ENCODE measurements around the gene NTM. TPM values are rescaled to one million over a fixed set of nuclear protein-coding genes. Genes with fewer than 3 reads are reported as not detected.

The NTM gene
- total RNA-seq, 1 experiment from 2014 or later, result 16.4 TPM

- H3K4me3 Mint-ChIP-seq, result no peak overlapping the region
- TF ChIP-seq FOXP1 (CRISPR knock-in tag; IDR thresholded peaks at IDR 0.05; ENCODE audit: borderline replicate concordance) (no peak), HMGA2 (CRISPR knock-in tag; IDR thresholded peaks at IDR 0.05) (no peak)
- ChIA-PET POLR2A (no interaction called here), CTCF (no interaction called here)
- H3K9me3 Mint-ChIP-seq, result peaks cover 11% of the 10 kb centered on the region; the same call in 1 of the 2 replicates
- ATAC-seq, result no peak
- H3K36me3 Mint-ChIP-seq, result no peaks in the 10 kb centered on the region
- no peaks in the 10 kb centered on the region for H3K27me3 Mint-ChIP-seq (ENCODE audit: low read depth)
- no peak overlapping the region for H3K27ac Mint-ChIP-seq
- peaks cover 17% of the 10 kb centered on the region for H3K4me1 Mint-ChIP-seq
- no peak for DNase-seq (ENCODE audit: low spot score)
Measured at GRCh38 chr11:132075447-132075846, 705.0 kb downstream of the NTM start.

- DNase-seq (ENCODE audit: low spot score), result no peak
- Mint-ChIP-seq H3K36me3 (peaks cover 7% of the 10 kb centered on the region; the same call in 1 of the 2 replicates), H3K4me3 (no peak overlapping the region), H3K9me3 (peaks cover 24% of the 10 kb centered on the region), H3K27ac (no peak overlapping the region), H3K27me3 (ENCODE audit: low read depth) (no peaks in the 10 kb centered on the region), H3K4me1 (peaks cover 5% of the 10 kb centered on the region)
- TF ChIP-seq ZNF138 (CRISPR knock-in tag; conservative IDR thresholded peaks at IDR 0.05), result no peak
- TF ChIP-seq ZNF671 (CRISPR knock-in tag; IDR thresholded peaks at IDR 0.05), result no peak
- TF ChIP-seq, protein P1, sequence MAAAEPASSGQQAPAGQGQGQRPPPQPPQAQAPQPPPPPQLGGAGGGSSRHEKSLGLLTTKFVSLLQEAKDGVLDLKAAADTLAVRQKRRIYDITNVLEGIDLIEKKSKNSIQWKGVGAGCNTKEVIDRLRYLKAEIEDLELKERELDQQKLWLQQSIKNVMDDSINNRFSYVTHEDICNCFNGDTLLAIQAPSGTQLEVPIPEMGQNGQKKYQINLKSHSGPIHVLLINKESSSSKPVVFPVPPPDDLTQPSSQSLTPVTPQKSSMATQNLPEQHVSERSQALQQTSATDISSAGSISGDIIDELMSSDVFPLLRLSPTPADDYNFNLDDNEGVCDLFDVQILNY (CRISPR knock-in tag; IDR thresholded peaks at IDR 0.05), result no peak
- no peak for TF ChIP-seq ZSCAN18 (CRISPR knock-in tag; IDR thresholded peaks at IDR 0.05)
- TF ChIP-seq MYBL2 (CRISPR knock-in tag; IDR thresholded peaks at IDR 0.05), result no peak
- TF ChIP-seq, protein P2, sequence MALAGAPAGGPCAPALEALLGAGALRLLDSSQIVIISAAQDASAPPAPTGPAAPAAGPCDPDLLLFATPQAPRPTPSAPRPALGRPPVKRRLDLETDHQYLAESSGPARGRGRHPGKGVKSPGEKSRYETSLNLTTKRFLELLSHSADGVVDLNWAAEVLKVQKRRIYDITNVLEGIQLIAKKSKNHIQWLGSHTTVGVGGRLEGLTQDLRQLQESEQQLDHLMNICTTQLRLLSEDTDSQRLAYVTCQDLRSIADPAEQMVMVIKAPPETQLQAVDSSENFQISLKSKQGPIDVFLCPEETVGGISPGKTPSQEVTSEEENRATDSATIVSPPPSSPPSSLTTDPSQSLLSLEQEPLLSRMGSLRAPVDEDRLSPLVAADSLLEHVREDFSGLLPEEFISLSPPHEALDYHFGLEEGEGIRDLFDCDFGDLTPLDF (CRISPR knock-in tag; IDR thresholded peaks at IDR 0.05), result no peak
- TF ChIP-seq, protein P3, sequence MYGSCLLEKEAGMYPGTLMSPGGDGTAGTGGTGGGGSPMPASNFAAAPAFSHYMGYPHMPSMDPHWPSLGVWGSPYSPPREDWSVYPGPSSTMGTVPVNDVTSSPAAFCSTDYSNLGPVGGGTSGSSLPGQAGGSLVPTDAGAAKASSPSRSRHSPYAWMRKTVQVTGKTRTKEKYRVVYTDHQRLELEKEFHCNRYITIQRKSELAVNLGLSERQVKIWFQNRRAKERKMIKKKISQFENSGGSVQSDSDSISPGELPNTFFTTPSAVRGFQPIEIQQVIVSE (CRISPR knock-in tag; IDR thresholded peaks at IDR 0.05; ENCODE audit: borderline replicate concordance), result no peak
- TF ChIP-seq ZNF396 (CRISPR knock-in tag; IDR thresholded peaks at IDR 0.05; ENCODE audit: borderline replicate concordance), result no peak
- TF ChIP-seq, protein P4, sequence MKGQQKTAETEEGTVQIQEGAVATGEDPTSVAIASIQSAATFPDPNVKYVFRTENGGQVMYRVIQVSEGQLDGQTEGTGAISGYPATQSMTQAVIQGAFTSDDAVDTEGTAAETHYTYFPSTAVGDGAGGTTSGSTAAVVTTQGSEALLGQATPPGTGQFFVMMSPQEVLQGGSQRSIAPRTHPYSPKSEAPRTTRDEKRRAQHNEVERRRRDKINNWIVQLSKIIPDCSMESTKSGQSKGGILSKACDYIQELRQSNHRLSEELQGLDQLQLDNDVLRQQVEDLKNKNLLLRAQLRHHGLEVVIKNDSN (CRISPR knock-in tag; IDR thresholded peaks at IDR 0.05), result no peak
- TF ChIP-seq HMGA2 (CRISPR knock-in tag; IDR thresholded peaks at IDR 0.05), result no peak
- no peak for TF ChIP-seq ZNF232 (CRISPR knock-in tag; IDR thresholded peaks at IDR 0.05)
- TF ChIP-seq FOXP4 (CRISPR knock-in tag; IDR thresholded peaks at IDR 0.05), result no peak
- no peak for TF ChIP-seq MLX (CRISPR knock-in tag; IDR thresholded peaks at IDR 0.05)
- no peak for TF ChIP-seq GABPB1 (CRISPR knock-in tag; IDR thresholded peaks at IDR 0.05)
- no peak for TF ChIP-seq AFF4 (CRISPR knock-in tag; IDR thresholded peaks at IDR 0.05; ENCODE audit: borderline replicate concordance)
- TF ChIP-seq SP1 (CRISPR knock-in tag; conservative IDR thresholded peaks at IDR 0.05), result no peak
- ATAC-seq, result no peak
- ChIA-PET POLR2A (no interaction called here), CTCF (interaction anchor here (0.6 kb wide), 1 partner anchor 219 kb away, joined by 4 read pairs; no protein-coding TSS in a partner anchor)
Measured at GRCh38 chr11:132077416-132077815, 707.0 kb downstream of the NTM start.
